Measurements from ENCODE around the gene PRTG. TPM values are rescaled to one million over a fixed set of nuclear protein-coding genes. Genes with fewer than 3 reads are reported as not detected.
"Not testable (repeated sequence)": the region's sequence is repeated elsewhere in the genome, so short reads cannot be mapped to it uniquely, and the experiment has no call there.

Gene PRTG
- polyA plus RNA-seq, 1 of the 3 experiments (the other 2 are of a cell fraction): 3.0 TPM

DNA sequence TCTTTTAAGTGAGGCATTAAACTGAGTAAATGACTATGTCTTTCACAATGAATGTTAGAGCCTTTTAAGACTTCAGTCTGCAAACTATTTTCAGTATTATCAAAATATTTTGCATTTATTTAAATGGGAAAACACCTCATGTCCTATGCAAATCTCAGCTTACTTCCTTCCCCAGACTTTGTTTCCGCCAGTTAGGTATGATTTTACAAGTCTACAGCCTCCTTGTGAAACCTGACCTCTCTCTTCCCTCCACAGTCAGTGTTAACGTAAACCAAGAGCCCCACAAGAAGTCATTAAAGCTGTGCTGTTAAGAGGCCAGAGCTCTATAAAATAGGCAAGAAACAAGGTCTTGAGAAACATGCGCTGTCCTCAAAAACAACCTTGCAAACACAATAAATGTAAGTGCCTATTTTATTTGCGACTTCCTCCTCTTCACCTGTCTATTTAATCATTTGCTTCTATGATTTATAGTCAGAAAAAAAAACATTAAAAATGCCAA lies 48.3 kb downstream of the PRTG start (continued):
- TF ChIP-seq, protein P1, sequence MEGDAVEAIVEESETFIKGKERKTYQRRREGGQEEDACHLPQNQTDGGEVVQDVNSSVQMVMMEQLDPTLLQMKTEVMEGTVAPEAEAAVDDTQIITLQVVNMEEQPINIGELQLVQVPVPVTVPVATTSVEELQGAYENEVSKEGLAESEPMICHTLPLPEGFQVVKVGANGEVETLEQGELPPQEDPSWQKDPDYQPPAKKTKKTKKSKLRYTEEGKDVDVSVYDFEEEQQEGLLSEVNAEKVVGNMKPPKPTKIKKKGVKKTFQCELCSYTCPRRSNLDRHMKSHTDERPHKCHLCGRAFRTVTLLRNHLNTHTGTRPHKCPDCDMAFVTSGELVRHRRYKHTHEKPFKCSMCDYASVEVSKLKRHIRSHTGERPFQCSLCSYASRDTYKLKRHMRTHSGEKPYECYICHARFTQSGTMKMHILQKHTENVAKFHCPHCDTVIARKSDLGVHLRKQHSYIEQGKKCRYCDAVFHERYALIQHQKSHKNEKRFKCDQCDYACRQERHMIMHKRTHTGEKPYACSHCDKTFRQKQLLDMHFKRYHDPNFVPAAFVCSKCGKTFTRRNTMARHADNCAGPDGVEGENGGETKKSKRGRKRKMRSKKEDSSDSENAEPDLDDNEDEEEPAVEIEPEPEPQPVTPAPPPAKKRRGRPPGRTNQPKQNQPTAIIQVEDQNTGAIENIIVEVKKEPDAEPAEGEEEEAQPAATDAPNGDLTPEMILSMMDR (IDR thresholded peaks at IDR 0.05): no peak
- no peak for TF ChIP-seq POLR2AphosphoS5 (IDR thresholded peaks at IDR 0.05; ENCODE audit: low read depth, low read length)
- TF ChIP-seq TCF12 (IDR thresholded peaks at IDR 0.05): no peak
- TF ChIP-seq RFX5 (IDR thresholded peaks at IDR 0.05; ENCODE audit: low read length): no peak
- no peak for TF ChIP-seq TEAD4 (IDR thresholded peaks at IDR 0.05; ENCODE audit: borderline replicate concordance, insufficient read depth)
- TF ChIP-seq GATA2 (CRISPR knock-in tag; IDR thresholded peaks at IDR 0.05): no peak
- no peak for TF ChIP-seq MXI1 (IDR thresholded peaks at IDR 0.05; ENCODE audit: low read depth, low read length)
- TF ChIP-seq, protein P2, sequence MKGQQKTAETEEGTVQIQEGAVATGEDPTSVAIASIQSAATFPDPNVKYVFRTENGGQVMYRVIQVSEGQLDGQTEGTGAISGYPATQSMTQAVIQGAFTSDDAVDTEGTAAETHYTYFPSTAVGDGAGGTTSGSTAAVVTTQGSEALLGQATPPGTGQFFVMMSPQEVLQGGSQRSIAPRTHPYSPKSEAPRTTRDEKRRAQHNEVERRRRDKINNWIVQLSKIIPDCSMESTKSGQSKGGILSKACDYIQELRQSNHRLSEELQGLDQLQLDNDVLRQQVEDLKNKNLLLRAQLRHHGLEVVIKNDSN (IDR thresholded peaks at IDR 0.05; ENCODE audit: borderline replicate concordance, low read depth): no peak
- TF ChIP-seq ELF1 (IDR thresholded peaks at IDR 0.05): no peak
- TF ChIP-seq, protein P3, sequence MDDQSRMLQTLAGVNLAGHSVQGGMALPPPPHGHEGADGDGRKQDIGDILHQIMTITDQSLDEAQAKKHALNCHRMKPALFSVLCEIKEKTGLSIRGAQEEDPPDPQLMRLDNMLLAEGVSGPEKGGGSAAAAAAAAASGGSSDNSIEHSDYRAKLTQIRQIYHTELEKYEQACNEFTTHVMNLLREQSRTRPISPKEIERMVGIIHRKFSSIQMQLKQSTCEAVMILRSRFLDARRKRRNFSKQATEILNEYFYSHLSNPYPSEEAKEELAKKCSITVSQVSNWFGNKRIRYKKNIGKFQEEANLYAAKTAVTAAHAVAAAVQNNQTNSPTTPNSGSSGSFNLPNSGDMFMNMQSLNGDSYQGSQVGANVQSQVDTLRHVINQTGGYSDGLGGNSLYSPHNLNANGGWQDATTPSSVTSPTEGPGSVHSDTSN (IDR thresholded peaks at IDR 0.05): no peak
- TF ChIP-seq MEF2A (IDR thresholded peaks at IDR 0.05; ENCODE audit: borderline replicate concordance, low read depth): no peak

DNA sequence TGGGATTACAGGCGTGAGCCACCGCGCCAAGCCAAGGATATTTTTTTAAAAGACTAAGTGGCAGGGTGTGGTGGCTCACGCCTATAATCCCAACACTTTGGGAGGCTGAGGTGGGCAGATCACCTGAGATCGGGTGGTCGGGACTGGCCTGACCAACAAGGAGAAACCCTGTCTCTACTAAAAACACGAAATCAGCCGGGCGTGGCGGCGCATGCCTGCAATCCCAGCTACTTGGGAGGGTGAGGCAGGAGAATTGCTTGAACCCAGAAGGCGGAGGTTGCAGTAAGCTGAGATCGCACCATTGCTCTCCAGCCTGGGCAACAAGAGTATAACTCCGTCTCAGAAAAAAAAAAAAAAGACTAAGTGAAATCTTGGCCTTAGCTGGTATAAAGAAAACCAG lies 49.8 kb downstream of the PRTG start:
- H3K27ac ChIP-seq (ENCODE audit: low read depth in 2 of 2, low read length in 1 of 2); H3F3A ChIP-seq (replicated peaks; ENCODE audit: insufficient read depth); H3K4me2 ChIP-seq; H3K9me2 ChIP-seq; H3K36me3 ChIP-seq (replicated peaks in 1 of 2; ENCODE audit: control insufficient read depth in 1 of 2, insufficient read depth in 2 of 2, low read length in 1 of 2); H2AFZ ChIP-seq (ENCODE audit: low read depth); H3K4me1 ChIP-seq (ENCODE audit: control insufficient read depth in 1 of 2, insufficient read depth in 2 of 2, low read depth in 1 of 2, low read length in 1 of 2); H3K4me3 ChIP-seq (ENCODE audit: low read depth in 2 of 2, low read length in 1 of 2); POLR2A ChIA-PET; H4K20me1 ChIP-seq (ENCODE audit: insufficient read depth); H3K9ac ChIP-seq; H3K9me3 ChIP-seq; H3K27me3 ChIP-seq (ENCODE audit: insufficient read depth); DNase-seq; H3K79me2 ChIP-seq (ENCODE audit: insufficient read depth): not testable (repeated sequence)
- 96% methylated on average over 14 of the region's 14 CpGs for WGBS (ENCODE audit: low lambda C conversion rate)
- CTCF ChIA-PET: interaction anchor here (1.6 to 1.8 kb wide), 2 partner anchors 32 to 107 kb away, joined by 3 to 4 read pairs; no protein-coding TSS in a partner anchor

DNA sequence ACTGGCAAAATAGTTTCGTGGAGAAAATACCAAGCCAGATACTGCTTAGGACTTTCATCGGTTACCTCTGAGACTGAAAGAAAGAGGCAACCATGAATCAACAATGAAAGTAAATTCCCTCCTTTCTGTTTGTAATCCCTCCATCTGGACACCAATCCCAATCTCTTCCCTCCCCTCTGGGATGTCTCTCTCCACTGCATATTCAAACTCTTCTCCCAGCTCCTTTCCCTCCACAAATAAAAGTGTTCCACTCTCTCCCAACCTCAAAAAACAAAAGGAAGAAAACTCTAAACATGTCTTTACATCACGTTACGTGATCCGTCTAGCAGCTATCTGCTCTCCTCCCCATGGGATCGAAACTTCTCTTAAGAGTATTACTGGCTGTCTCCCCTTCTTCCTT lies 55.2 kb downstream of the PRTG start:
- no peaks in the 10 kb centered on the region for H3K27me3 ChIP-seq (ENCODE audit: insufficient read depth)
- no peaks in the 10 kb centered on the region for H3K9me2 ChIP-seq
- no peak overlapping the region for H3K9ac ChIP-seq
- no peaks in the 10 kb centered on the region; the same call in 1 of the 2 replicates for H3K79me2 ChIP-seq (ENCODE audit: insufficient read depth)
- ChIA-PET CTCF (interaction anchor here (1.3 to 3.2 kb wide), 3 partner anchors 16 to 85 kb away, joined by 3 to 12 read pairs (median 4); no protein-coding TSS in a partner anchor), POLR2A (no interaction called here)
- no peak for DNase-seq
- peaks cover 2 to 3% of the 10 kb centered on the region in 2 experiments for H3K36me3 ChIP-seq (replicated peaks in 1 of 2; ENCODE audit: control insufficient read depth in 1 of 2, insufficient read depth in 2 of 2, low read length in 1 of 2)
- no peak overlapping the region for H3K4me2 ChIP-seq
- no peak overlapping the region for H3K27ac ChIP-seq (ENCODE audit: low read depth in 2 of 2, low read length in 1 of 2)
- H3K4me3 ChIP-seq (ENCODE audit: low read depth in 2 of 2, low read length in 1 of 2): no peak overlapping the region
- H4K20me1 ChIP-seq (ENCODE audit: insufficient read depth): no peaks in the 10 kb centered on the region
- no peaks in the 10 kb centered on the region for H3F3A ChIP-seq (replicated peaks; ENCODE audit: insufficient read depth)
- peaks cover 0 to 13% of the 10 kb centered on the region in 2 experiments; a peak in 3 of 4 replicates for H3K4me1 ChIP-seq (ENCODE audit: control insufficient read depth in 1 of 2, insufficient read depth in 2 of 2, low read depth in 1 of 2, low read length in 1 of 2)
- no peak overlapping the region for H2AFZ ChIP-seq (ENCODE audit: low read depth)
- H3K9me3 ChIP-seq: no peaks in the 10 kb centered on the region
- 98% methylated on average over 6 of the region's 6 CpGs for WGBS (ENCODE audit: low lambda C conversion rate)
- TF ChIP-seq JUND (IDR thresholded peaks at IDR 0.05) (no peak), SIN3A (IDR thresholded peaks at IDR 0.05; ENCODE audit: borderline replicate concordance, low read depth, low read length) (no peak), ELF1 (IDR thresholded peaks at IDR 0.05) (no peak), GATA2 (CRISPR knock-in tag; IDR thresholded peaks at IDR 0.05) (no peak), TCF12 (IDR thresholded peaks at IDR 0.05) (no peak), RFX5 (IDR thresholded peaks at IDR 0.05; ENCODE audit: low read length) (no peak), SMC3 (IDR thresholded peaks at IDR 0.05; ENCODE audit: low read depth, low read length) (no peak), FOXM1 (IDR thresholded peaks at IDR 0.05; ENCODE audit: low read depth) (no peak), MXI1 (IDR thresholded peaks at IDR 0.05; ENCODE audit: low read depth, low read length) (no peak), MEF2A (IDR thresholded peaks at IDR 0.05; ENCODE audit: borderline replicate concordance, low read depth) (no peak), RXRA (IDR thresholded peaks at IDR 0.05; ENCODE audit: borderline replicate concordance, low read depth) (no peak), GABPA (IDR thresholded peaks at IDR 0.05; ENCODE audit: low read depth) (no peak)
- TF ChIP-seq, protein P1 (IDR thresholded peaks at IDR 0.05): no peak
- TF ChIP-seq, protein P4, sequence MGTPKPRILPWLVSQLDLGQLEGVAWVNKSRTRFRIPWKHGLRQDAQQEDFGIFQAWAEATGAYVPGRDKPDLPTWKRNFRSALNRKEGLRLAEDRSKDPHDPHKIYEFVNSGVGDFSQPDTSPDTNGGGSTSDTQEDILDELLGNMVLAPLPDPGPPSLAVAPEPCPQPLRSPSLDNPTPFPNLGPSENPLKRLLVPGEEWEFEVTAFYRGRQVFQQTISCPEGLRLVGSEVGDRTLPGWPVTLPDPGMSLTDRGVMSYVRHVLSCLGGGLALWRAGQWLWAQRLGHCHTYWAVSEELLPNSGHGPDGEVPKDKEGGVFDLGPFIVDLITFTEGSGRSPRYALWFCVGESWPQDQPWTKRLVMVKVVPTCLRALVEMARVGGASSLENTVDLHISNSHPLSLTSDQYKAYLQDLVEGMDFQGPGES (IDR thresholded peaks at IDR 0.05; ENCODE audit: low read depth, low read length): no peak

Measured in SK-N-SH (cell line).